Central memory CD8-positive, alpha-beta T cell (primary cell): Measurements from ENCODE around the gene ARHGAP6.

ENCODE experiments used
- ATAC-seq: fragments of 150-1000 bp; cut with Tn5 transposase; replicated peaks from 2 replicates; pipeline ENCODE4 v1.10.0; 2022; ENCODE audit warnings: mild to moderate bottlenecking, moderate FRiP score, moderate number of reproducible peaks; ENCODE audit not compliant: poor library complexity, severe bottlenecking; ENCODE audit errors: extremely low read depth
- DNase-seq, 2 donors: peaks; one replicate each; pipeline ENCODE4 v3.0.0; 2021; ENCODE audit warnings: low spot score in 2 of 2
- H3K27ac Mint-ChIP-seq: one replicate; pipeline ENCODE4 v1.8.0; 2022; ENCODE audit warnings: low read depth, mild to moderate bottlenecking, moderate library complexity, mixed read lengths
- H3K27me3 Mint-ChIP-seq: one replicate; pipeline ENCODE4 v1.8.0; 2022; ENCODE audit warnings: mixed read lengths
- H3K36me3 Mint-ChIP-seq: one replicate; pipeline ENCODE4 v1.8.0; 2022; ENCODE audit warnings: mild to moderate bottlenecking, moderate library complexity, mixed read lengths; ENCODE audit not compliant: insufficient read depth
- H3K4me1 Mint-ChIP-seq: one replicate; pipeline ENCODE4 v1.8.0; 2022; ENCODE audit warnings: mixed read lengths
- H3K4me3 Mint-ChIP-seq: one replicate; pipeline ENCODE4 v1.8.0; 2022; ENCODE audit warnings: mild to moderate bottlenecking, moderate library complexity, mixed read lengths
- H3K9me3 Mint-ChIP-seq: one replicate; pipeline ENCODE4 v1.8.0; 2022; ENCODE audit warnings: mixed read lengths

The ARHGAP6 gene

DNA sequence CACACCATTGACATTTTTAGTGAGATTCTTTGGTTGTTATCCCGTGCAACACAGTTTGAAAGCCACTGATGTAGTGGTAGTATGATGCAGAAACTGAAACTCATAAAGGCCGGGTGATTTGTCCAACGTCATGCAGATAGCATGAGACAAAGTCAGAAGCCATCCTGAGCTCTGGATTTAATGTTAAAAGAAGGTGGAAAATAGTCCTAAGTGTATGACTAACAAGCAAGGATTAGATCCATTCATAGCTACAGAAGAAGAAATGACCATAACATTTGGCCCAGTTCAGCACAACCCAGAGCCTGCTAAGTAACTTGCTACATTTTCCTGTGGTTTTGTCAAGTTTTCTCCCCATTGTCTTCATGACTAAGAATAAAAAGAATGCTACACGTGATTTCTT, 230.2 kb downstream of the ARHGAP6 start:
- no peaks in the 10 kb centered on the region for H3K4me1 Mint-ChIP-seq
- no peak for ATAC-seq
- no peak for DNase-seq
- H3K36me3 Mint-ChIP-seq, result no peaks in the 10 kb centered on the region
- no peak overlapping the region for H3K27ac Mint-ChIP-seq
- no peak overlapping the region for H3K4me3 Mint-ChIP-seq
- H3K27me3 Mint-ChIP-seq, result peaks cover 17% of the 10 kb centered on the region
- H3K9me3 Mint-ChIP-seq, result no peaks in the 10 kb centered on the region

DNA sequence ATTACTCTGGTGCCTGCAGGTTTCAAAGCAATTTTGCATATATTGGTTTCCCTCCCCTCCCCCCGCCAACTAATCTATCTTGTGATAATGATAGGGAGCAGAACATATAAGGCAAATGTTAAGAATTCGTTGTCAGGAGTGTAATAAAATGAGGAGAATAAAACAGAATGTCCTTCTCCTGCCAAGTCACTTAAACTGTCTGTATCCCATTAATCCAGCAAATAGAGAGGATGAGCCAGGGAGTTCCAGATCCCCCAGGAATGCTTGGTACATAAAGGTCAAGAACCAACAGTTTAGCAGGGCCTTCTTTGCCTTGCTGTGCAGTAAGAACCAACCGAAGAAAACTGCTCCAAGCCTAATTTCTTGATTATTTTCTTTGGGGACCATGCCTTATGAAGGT, 231.1 kb downstream of the ARHGAP6 start:
- Mint-ChIP-seq H3K27ac (no peak overlapping the region), H3K4me3 (no peak overlapping the region), H3K36me3 (no peaks in the 10 kb centered on the region), H3K27me3 (peaks cover 17% of the 10 kb centered on the region), H3K4me1 (no peaks in the 10 kb centered on the region), H3K9me3 (no peaks in the 10 kb centered on the region)
- no peak for DNase-seq
- no peak for ATAC-seq

DNA sequence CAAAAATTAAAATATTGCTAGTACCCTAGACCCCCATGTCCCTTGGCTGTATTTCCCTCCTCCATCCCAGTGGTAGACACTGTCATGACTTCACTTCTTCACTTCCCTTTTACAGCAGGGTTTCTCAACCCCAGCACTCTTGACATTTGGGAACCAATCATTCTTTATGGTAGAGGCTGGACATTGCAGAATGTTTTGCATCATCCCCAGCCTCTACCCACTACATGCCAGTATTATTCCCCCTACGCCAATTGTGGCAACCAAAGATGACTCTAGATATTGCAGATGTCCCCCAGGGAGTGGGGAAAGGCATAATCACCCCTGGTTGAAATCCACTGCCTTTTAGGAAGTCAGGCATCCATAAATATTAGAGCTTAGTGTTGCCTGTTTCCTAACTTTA, 233.9 kb downstream of the ARHGAP6 start:
- no peaks in the 10 kb centered on the region for H3K4me1 Mint-ChIP-seq
- no peaks in the 10 kb centered on the region for H3K9me3 Mint-ChIP-seq
- H3K4me3 Mint-ChIP-seq, result no peak overlapping the region
- DNase-seq, result no peak
- no peak overlapping the region for H3K27ac Mint-ChIP-seq
- no peak for ATAC-seq
- H3K27me3 Mint-ChIP-seq, result peaks cover 20% of the 10 kb centered on the region
- no peaks in the 10 kb centered on the region for H3K36me3 Mint-ChIP-seq

DNA sequence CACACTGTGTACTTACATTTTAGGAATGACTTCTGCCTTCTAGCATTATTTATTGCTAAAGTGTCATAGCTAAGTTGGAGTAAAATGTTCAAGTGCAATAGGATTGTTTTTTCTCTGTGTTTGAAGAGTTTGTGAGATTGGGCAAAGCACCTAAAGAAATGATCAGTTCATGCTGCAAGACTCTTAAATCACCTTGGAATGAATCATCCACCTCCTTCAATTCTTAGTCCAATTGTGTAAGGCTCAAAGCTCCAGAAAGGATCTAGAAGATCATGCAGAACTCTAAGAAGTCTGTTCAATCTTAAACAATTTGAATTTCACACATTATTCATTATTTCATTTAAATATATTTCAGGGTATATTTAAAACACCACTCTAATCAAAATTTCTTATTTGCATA, 235.4 kb downstream of the ARHGAP6 start:
- DNase-seq (no peak), ATAC-seq (no peak)
- no peaks in the 10 kb centered on the region for H3K9me3 Mint-ChIP-seq
- no peak overlapping the region for H3K4me3 Mint-ChIP-seq
- H3K4me1 Mint-ChIP-seq, result no peaks in the 10 kb centered on the region
- no peak overlapping the region for H3K27ac Mint-ChIP-seq
- H3K27me3 Mint-ChIP-seq, result peaks cover 26% of the 10 kb centered on the region
- H3K36me3 Mint-ChIP-seq, result no peaks in the 10 kb centered on the region

DNA sequence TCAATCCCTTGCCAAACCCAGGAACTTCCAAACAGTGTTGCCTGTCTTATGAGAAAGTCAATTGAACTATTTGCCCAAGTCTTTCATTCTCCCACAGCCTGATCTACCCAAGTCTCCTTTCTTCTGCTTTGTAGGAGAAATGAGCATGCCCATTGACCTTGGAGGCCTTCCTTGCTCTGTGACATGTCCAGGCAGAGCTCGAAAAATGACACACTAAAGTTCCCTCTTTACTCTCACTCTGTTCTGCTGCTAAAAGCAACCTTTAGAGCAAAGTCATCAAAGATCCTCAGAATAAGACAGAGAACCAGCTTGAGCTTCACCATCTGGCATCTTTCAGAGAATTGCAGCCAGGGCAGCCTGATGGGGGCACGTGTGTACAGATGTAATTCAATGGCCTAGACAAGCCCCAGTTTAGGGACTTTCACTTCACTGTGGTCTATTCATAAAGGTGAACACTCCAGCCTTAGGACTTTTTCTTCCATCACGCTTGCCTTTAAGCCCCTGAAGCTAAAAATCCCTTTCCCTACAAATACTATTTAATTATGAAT, 236.1 kb downstream of the ARHGAP6 start:
- no peaks in the 10 kb centered on the region for H3K9me3 Mint-ChIP-seq
- H3K27me3 Mint-ChIP-seq, result peaks cover 26% of the 10 kb centered on the region

DNA sequence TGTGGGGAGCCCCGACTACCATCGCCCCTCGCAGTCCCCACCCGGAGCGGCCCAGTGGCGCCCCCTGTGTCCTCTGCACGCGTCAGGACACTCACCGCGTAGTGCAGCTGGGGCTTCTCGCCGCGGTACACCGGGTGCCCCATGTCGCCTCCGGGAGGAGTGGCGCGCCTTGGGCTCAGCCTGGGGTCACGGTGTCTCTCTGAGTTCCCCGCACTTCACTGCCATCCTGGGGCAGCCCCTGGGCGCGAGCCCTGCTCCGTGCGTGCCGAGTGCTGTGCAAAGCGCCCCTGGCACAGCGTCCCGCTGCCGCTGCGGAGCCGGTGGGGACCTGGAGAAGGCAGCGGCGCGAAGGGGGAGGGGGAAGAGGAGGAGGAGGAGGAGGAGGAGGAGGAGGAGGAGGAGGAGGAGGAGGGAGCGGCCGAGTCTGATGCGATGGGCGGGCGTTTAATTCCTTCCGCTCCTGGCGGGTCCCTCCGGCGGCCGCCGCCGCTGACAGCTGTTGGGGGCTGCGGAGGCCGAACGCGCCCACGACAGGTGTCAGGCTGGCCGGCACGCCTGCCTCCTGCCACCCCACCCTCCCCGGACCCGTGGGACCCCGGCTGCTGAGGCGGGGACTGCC, 238.2 kb downstream of the ARHGAP6 start:
- H3K4me1 Mint-ChIP-seq, result no peaks in the 10 kb centered on the region
- H3K36me3 Mint-ChIP-seq, result no peaks in the 10 kb centered on the region
- H3K27me3 Mint-ChIP-seq, result peaks cover 18% of the 10 kb centered on the region
- ATAC-seq, result no peak
- no peak overlapping the region for H3K4me3 Mint-ChIP-seq
- no peak overlapping the region for H3K27ac Mint-ChIP-seq
- H3K9me3 Mint-ChIP-seq, result no peaks in the 10 kb centered on the region
- no peak for DNase-seq

More for the DNA sequence above, 236.1 kb downstream of the ARHGAP6 start:
- Mint-ChIP-seq H3K4me1 (no peaks in the 10 kb centered on the region), H3K27ac (no peak overlapping the region), H3K36me3 (no peaks in the 10 kb centered on the region), H3K4me3 (no peak overlapping the region)
- DNase-seq (no peak), ATAC-seq (no peak)

DNA sequence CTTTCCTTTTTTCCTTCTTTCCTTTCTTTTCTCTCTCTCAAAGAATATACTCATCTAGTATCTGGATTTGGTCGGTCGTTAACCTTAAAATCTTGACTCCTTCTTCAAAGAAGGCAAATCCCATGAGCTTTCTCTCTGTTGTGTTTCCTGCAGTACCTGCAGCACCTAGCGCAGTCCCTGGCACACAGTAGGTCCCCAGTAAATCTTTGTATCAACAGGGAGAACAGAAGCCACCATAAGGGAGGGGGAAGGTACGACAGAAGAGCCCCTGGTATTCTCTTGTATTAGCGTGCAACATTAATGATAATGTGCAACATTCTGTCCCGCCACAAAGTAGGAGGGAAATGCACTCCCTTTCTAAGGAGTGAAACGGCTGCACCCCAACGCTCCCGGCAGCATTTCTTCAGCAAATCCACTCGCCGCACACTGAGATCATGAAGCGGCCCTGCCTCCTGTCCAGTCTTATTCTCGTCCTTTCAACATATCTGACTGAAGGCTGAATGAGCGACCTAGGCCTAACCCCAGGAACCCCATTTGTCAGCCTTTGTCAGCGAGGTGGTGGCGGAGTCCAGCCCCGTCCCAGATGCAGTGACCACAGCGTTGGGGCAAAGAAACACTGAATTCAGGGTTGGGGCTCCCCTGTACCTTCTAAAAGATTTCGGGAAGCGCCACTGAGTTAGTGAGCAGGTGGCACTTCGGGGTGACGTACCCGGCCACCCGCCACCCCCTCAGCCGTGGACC, 238.8 kb downstream of the ARHGAP6 start:
- ATAC-seq (no peak), DNase-seq (no peak)
- no peaks in the 10 kb centered on the region for H3K36me3 Mint-ChIP-seq

DNA sequence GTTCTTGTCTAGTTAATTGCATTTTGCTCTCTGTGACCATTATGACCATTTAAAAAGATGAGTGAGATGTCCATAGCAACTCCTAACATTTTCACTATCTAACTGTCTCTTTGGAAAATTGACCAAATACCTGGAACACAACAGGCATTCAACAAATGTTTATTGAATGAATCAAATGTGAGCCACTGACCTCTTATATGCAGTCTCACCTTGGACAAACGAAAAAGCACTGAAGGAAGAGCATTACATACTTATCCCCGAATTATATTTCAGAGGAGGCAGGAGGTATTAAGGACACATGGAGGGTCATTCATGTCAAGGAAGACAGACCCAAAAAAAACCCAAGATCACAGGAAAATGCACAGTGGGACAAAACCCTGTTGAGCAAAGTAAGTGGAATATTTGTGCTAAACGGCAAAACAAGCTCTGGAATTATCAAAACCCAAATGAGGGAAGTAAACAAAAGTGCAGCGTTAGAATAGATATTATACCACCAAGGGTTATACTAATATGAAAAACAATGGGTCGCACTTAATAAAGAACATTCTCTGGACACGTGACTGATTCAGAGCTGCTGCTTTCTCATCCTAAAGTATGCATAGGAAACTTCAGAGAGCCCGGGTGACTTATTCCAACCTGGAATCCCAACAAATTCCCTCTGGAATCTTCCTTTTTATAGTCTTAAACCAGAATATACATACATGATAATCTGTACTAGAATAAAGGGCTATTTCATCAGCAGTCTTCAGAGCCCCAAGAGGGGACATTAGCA, 240.6 kb downstream of the ARHGAP6 start:
- H3K4me1 Mint-ChIP-seq, result no peaks in the 10 kb centered on the region
- DNase-seq (no peak), ATAC-seq (no peak)
- no peaks in the 10 kb centered on the region for H3K9me3 Mint-ChIP-seq
- no peak overlapping the region for H3K4me3 Mint-ChIP-seq
- peaks cover 9% of the 10 kb centered on the region for H3K27me3 Mint-ChIP-seq
- no peaks in the 10 kb centered on the region for H3K36me3 Mint-ChIP-seq
- no peak overlapping the region for H3K27ac Mint-ChIP-seq

More for the DNA sequence above, 238.8 kb downstream of the ARHGAP6 start:
- no peaks in the 10 kb centered on the region for H3K4me1 Mint-ChIP-seq
- H3K27ac Mint-ChIP-seq, result no peak overlapping the region
- H3K4me3 Mint-ChIP-seq, result no peak overlapping the region
- H3K9me3 Mint-ChIP-seq, result no peaks in the 10 kb centered on the region
- peaks cover 13% of the 10 kb centered on the region for H3K27me3 Mint-ChIP-seq

DNA sequence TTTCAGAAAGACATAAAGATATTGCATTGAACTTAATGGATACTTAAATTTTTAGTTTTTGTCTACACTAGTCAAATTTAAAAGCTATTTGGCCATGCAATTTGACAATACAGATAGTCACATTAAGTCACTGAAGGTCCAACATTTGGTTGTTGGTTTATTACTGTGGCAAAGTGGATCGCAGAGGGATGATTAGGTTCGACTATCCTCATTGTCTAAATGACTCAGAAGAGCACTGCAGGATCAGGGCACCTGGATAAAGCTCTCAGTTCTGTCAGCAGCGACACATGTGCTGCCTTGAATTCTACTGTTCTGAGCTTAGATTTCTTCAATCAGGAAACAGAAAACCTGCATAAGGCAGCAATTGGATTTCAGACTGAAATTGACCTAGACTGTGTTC, 241.8 kb downstream of the ARHGAP6 start:
- no peak overlapping the region for H3K27ac Mint-ChIP-seq
- no peaks in the 10 kb centered on the region for H3K4me1 Mint-ChIP-seq
- H3K9me3 Mint-ChIP-seq, result no peaks in the 10 kb centered on the region
- no peaks in the 10 kb centered on the region for H3K36me3 Mint-ChIP-seq
- no peak overlapping the region for H3K4me3 Mint-ChIP-seq
- H3K27me3 Mint-ChIP-seq, result peaks cover 9% of the 10 kb centered on the region
- DNase-seq (no peak), ATAC-seq (no peak)

DNA sequence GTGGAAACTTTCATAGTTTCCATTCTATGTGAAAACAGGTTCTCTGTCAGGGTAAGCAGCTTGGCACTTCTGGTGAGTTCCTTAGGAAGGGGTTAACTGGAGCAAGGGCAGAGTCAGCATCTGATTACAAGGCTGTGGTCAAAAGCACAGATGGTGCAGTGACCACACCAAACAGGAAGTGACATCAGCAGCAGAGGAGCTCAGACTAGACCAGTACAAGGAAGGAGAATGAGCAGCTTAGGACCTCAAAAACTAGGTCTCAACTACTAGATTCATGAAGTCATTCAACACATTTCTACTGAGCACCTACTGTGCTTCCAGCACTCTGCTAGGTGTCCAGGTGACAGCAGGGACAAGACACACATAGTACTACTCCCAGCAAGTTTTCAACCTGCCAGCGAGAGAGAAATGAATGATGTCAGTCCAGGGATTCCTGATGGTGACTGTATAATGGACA, 242.3 kb downstream of the ARHGAP6 start:
- no peaks in the 10 kb centered on the region for H3K4me1 Mint-ChIP-seq
- peaks cover 9% of the 10 kb centered on the region for H3K27me3 Mint-ChIP-seq
- no peaks in the 10 kb centered on the region for H3K36me3 Mint-ChIP-seq
- ATAC-seq (no peak), DNase-seq (no peak)
- H3K9me3 Mint-ChIP-seq, result no peaks in the 10 kb centered on the region
- H3K27ac Mint-ChIP-seq, result no peak overlapping the region
- no peak overlapping the region for H3K4me3 Mint-ChIP-seq

DNA sequence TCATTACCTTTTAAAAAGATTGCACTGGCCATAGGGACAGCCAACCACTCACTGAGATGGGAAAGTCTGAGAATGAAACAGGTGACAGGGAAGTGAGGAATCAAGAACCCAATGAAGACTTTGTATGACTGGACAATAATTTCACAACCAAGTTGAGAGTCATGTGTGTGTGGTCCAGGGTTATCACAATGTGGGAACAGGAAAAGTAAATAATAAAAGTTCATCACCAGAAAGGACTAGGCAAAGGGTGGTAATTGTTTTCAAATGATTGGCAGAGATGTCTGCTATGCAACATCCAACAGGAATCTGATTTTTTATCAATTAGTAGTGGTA, 243.2 kb downstream of the ARHGAP6 start:
- ATAC-seq, result no peak
- Mint-ChIP-seq H3K27me3 (peaks cover 9% of the 10 kb centered on the region), H3K4me1 (no peaks in the 10 kb centered on the region), H3K4me3 (no peak overlapping the region), H3K9me3 (no peaks in the 10 kb centered on the region), H3K27ac (no peak overlapping the region), H3K36me3 (no peaks in the 10 kb centered on the region)
- DNase-seq, result no peak

DNA sequence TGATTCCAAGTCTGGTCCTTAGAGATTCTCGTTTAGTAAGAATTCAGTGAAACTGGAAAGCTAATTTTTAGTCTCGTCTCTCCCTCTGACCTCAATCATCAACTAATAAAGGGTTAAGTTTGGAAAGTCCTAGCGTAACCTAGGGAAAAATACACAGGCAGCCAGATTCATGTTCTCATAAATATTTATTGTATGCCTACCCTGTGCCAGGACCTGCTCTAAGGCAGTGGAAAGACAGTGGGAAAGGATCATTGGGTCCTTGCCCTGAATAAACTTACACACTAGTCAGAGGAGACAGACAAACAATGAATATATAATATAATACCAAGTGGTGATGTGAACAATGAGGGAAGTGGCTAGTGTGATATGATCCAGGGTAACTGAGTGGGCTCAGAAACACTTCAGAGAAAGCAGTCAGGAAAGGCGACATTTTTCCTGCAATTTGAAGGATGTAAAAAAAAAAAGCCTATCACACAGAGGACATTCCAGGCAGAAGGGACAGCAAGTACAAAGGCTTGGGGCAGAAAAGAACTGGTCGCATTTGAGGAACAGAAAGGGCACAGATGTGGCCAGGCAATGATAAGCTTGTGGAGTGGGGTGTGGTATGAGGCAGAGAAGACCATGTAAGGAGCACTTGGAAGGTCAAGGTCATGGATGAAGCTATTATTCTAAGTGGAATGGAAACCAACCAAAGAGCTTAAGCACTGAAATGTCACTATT, 243.8 kb downstream of the ARHGAP6 start:
- Mint-ChIP-seq H3K4me1 (no peaks in the 10 kb centered on the region), H3K36me3 (no peaks in the 10 kb centered on the region), H3K9me3 (no peaks in the 10 kb centered on the region), H3K4me3 (no peak overlapping the region), H3K27me3 (peaks cover 7% of the 10 kb centered on the region), H3K27ac (no peak overlapping the region)
- ATAC-seq (no peak), DNase-seq (no peak)
